Mesothelial cell of epicardium (in vitro differentiated cells): Measurements from ENCODE around the gene ADAD2. TPM values are rescaled to one million over a fixed set of nuclear protein-coding genes. Genes with fewer than 3 reads are reported as not detected.
"Not testable (repeated sequence)": the region's sequence is repeated elsewhere in the genome, so short reads cannot be mapped to it uniquely, and the experiment has no call there.

ENCODE experiments used
- DNase-seq, 2 experiments: peaks; one replicate each; pipeline ENCODE4 v3.0.0; 2021; ENCODE audit warnings: low spot score in 2 of 2; ENCODE audit not compliant: unreplicated experiment in 2 of 2
- H3K27ac Mint-ChIP-seq: 2 replicates; pipeline ENCODE4 v1.8.0; 2021; ENCODE audit warnings: mixed read lengths
- H3K27me3 Mint-ChIP-seq: 2 replicates; pipeline ENCODE4 v1.8.0; 2021; ENCODE audit warnings: low read depth, mixed read lengths
- H3K36me3 Mint-ChIP-seq: 2 replicates; pipeline ENCODE4 v1.8.0; 2021; ENCODE audit warnings: mixed read lengths
- H3K4me1 Mint-ChIP-seq: 2 replicates; pipeline ENCODE4 v1.8.0; 2021; ENCODE audit warnings: mixed read lengths
- H3K4me3 Mint-ChIP-seq: 2 replicates; pipeline ENCODE4 v1.8.0; 2021; ENCODE audit warnings: mild to moderate bottlenecking, moderate library complexity, mixed read lengths
- H3K9me3 Mint-ChIP-seq: 2 replicates; pipeline ENCODE4 v1.8.0; 2021; ENCODE audit warnings: mixed read lengths
- CTCF ChIP-seq: fragments of 200-600 bp; sonication (generic); IDR thresholded peaks from one replicate; pipeline ENCODE4 v1.5.0; 2021; ENCODE audit warnings: antibody characterized with exemption; ENCODE audit not compliant: unreplicated experiment
- total RNA-seq: library from RNA; stranded (reverse); gene quantifications from 3 replicates; pipeline ENCODE4 v1.2.1, GENCODE V29; 2021

The ADAD2 gene
- total RNA-seq, 1 donor from 2014 or later, result not detected

DNA sequence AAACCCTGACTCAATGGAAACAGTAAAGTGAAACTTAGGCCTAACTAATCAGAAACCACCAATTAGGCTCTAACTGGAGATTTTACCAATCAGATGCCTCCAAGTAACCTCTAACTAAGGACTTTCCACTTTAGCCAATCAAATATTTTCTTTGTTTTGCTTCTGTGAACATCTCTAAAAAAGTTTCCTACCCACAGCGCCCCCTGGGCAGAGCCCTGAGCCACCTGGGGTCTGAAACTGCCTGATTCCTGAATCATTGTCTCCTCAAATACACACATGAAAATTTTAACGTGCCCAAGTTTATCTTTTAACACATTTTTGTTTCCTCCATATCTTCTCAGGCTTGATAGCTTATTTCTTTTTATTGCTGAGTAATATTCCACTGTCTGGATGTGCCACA is 19.0 kb downstream of the ADAD2 start:
- H3K4me3 Mint-ChIP-seq, result no peak overlapping the region
- no peak overlapping the region for H3K27ac Mint-ChIP-seq
- peaks cover 2% of the 10 kb centered on the region for H3K4me1 Mint-ChIP-seq
- H3K9me3 Mint-ChIP-seq, result peaks cover 4% of the 10 kb centered on the region
- no peaks in the 10 kb centered on the region for H3K36me3 Mint-ChIP-seq
- no peak for DNase-seq
- H3K27me3 Mint-ChIP-seq, result no peaks in the 10 kb centered on the region
- no peak for TF ChIP-seq CTCF

DNA sequence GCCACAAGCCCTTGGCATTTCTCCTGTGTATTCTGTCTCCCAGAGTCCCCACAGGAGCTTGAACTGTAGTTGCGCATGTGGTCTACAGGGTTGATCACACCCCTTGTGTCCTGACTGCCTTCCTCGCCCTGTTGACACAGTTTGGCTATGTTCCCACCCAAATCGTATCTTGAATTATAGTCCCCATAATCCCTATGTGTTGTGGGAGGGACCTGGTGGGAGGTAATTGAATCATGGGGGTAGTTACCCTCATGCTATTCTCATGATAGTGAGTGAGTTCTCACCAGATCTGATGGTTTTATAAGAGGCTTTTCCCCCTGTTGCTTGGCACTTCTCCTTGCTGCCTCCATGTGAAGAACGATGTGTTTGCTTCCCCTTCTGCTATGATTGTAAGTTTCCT is 21.2 kb downstream of the ADAD2 start:
- Mint-ChIP-seq H3K4me1 (peaks cover 2% of the 10 kb centered on the region), H3K9me3 (peaks cover 4% of the 10 kb centered on the region), H3K4me3 (no peak overlapping the region), H3K27ac (no peak overlapping the region), H3K36me3 (no peaks in the 10 kb centered on the region), H3K27me3 (no peaks in the 10 kb centered on the region)
- no peak for DNase-seq
- no peak for TF ChIP-seq CTCF

- Mint-ChIP-seq H3K27ac (no peak overlapping the region), H3K27me3 (no peaks in the 10 kb centered on the region), H3K4me1 (peaks cover 2% of the 10 kb centered on the region), H3K36me3 (no peaks in the 10 kb centered on the region), H3K4me3 (no peak overlapping the region), H3K9me3 (peaks cover 4% of the 10 kb centered on the region)
- TF ChIP-seq CTCF, result no peak
- DNase-seq, result no peak
Observed at GRCh38 chr16:84212631-84213030, 21.7 kb downstream of the ADAD2 start.

DNA sequence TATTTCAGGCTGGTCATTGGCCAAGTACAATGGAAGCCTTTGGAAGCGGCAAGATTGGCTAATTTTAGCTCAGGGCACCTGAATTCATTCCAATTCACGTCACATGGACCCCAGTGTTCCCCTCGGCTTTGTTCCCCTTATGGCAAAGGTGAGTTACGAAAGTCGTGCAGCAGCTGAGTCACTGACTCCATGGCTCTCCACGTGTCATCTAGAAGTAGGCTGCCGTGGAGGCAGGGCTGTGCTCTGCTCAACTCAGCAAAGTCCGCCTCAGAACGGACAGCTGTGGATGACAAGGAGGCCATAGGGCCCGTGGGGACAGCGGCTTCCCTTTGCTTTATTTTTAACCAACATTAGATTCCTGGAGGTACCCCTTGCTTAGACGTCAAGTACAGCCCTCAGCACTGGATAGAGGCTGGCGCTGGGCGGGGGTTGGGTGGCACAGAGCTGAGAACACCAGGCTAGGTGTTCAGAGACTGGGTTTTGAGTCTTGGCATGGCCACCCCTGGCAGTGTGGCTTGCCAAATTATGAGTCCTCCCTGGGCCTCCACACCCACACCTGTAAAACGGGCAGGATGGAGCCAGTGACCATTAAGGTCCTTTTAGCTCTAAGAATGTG is 23.6 kb downstream of the ADAD2 start:
- Mint-ChIP-seq H3K4me1 (peaks cover 7% of the 10 kb centered on the region), H3K36me3 (no peaks in the 10 kb centered on the region), H3K27ac (no peak overlapping the region), H3K4me3 (no peak overlapping the region), H3K27me3 (no peaks in the 10 kb centered on the region), H3K9me3 (peaks cover 4% of the 10 kb centered on the region)
- no peak for DNase-seq
- TF ChIP-seq CTCF, result no peak

DNA sequence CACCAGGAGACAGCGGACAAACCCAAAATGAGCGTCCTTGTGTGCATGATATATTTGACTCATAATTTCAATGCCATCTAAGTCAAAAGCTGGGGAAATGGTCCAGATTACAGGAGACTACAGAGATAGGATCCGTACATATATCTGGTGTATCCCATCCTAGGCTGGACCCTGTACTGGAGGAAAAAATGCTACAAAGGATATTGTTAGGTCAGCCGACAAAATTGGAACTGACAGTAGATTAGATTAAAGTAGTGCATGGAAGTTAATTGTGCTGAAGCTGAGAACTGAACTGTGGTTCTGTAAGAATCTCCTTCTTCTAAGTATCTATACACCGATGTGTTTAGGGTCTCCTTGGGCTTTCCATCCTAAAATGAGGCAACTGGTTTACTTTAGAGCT is 24.6 kb downstream of the ADAD2 start:
- Mint-ChIP-seq H3K27me3 (no peaks in the 10 kb centered on the region), H3K9me3 (no peaks in the 10 kb centered on the region), H3K4me3 (no peak overlapping the region), H3K36me3 (no peaks in the 10 kb centered on the region), H3K27ac (no peak overlapping the region), H3K4me1 (peaks cover 7% of the 10 kb centered on the region)
- no peak for DNase-seq
- TF ChIP-seq CTCF, result no peak

- not testable (repeated sequence) for H3K4me3 Mint-ChIP-seq, H3K27me3 Mint-ChIP-seq, H3K36me3 Mint-ChIP-seq, H3K4me1 Mint-ChIP-seq, H3K9me3 Mint-ChIP-seq, H3K27ac Mint-ChIP-seq, DNase-seq
Observed at GRCh38 chr16:84216144-84216543, 25.2 kb downstream of the ADAD2 start.
